Fibroblast of pulmonary artery (primary cell): ENCODE measurements around the gene SPRR2B.
"Not testable (repeated sequence)": the region's sequence is repeated elsewhere in the genome, so short reads cannot be mapped to it uniquely, and the experiment has no call there.

Source experiments
- DNase-seq: peaks from one replicate; pipeline ENCODE4 v3.0.0-alpha.2; 2010; ENCODE audit warnings: low read depth
- H3K4me3 ChIP-seq: replicated peaks from 2 replicates; pipeline ENCODE4 v1.5.1; 2011; ENCODE audit warnings: low read depth, mild to moderate bottlenecking, control low read depth, low read length, moderate library complexity
- CTCF ChIP-seq: IDR thresholded peaks from 2 replicates; pipeline ENCODE4 v1.5.1; 2011; ENCODE audit warnings: mild to moderate bottlenecking, control low read depth, low read length, inconsistent platforms; ENCODE audit errors: missing control alignments

Gene SPRR2B

GRCh38 chr1:153032677-153033308 is 38.6 kb downstream of the SPRR2B start:
- TF ChIP-seq CTCF, result no peak
- peak; percentile 11 for DNase-seq
- no peak overlapping the region for H3K4me3 ChIP-seq

GRCh38 chr1:153032073-153032472 is 39.3 kb downstream of the SPRR2B start:
- no peak for DNase-seq
- H3K4me3 ChIP-seq, result no peak overlapping the region
- no peak for TF ChIP-seq CTCF

- DNase-seq, result no peak
- no peak for TF ChIP-seq CTCF
- no peak within 1 kb of the TSS for H3K4me3 ChIP-seq
These were observed 40.5 kb downstream of the SPRR2B start, which contains the start of gene SPRR1B for GRCh38 chr1:153030895-153031294. Gene SPRR1B (plus strand): TSS chr1:153031203. CDS start chr1:153032346, 1,143 bp downstream.

GRCh38 chr1:153028766-153029165 is 42.6 kb downstream of the SPRR2B start:
- no peak overlapping the region for H3K4me3 ChIP-seq
- TF ChIP-seq CTCF, result no peak
- DNase-seq, result no peak

GRCh38 chr1:153025797-153026196 is 45.6 kb downstream of the SPRR2B start:
- TF ChIP-seq CTCF, result no peak
- no peak for DNase-seq
- no peak overlapping the region for H3K4me3 ChIP-seq

- DNase-seq, result no peak
- no peak for TF ChIP-seq CTCF
- no peak overlapping the region for H3K4me3 ChIP-seq
These were observed 47.0 kb downstream of the SPRR2B start for GRCh38 chr1:153024413-153024812.

GRCh38 chr1:153023109-153023508 is 48.3 kb downstream of the SPRR2B start:
- TF ChIP-seq CTCF, result no peak
- DNase-seq, result no peak
- H3K4me3 ChIP-seq, result no peak overlapping the region

GRCh38 chr1:153022340-153022739 is 49.1 kb downstream of the SPRR2B start:
- not testable (repeated sequence) for DNase-seq, H3K4me3 ChIP-seq

- not testable (repeated sequence) for DNase-seq, H3K4me3 ChIP-seq
These were observed 49.6 kb downstream of the SPRR2B start for GRCh38 chr1:153021829-153022228.
